Lower lobe of right lung (tissue), 2 donors: ENCODE measurements around the gene RNF149. TPM values are rescaled to one million over a fixed set of nuclear protein-coding genes. Genes with fewer than 3 reads are reported as not detected.
"Not testable (repeated sequence)": the region's sequence is repeated elsewhere in the genome, so short reads cannot be mapped to it uniquely, and the experiment has no call there.

Experiments used
- ATAC-seq, 2 donors: fragments of 200-7000 bp; cut with Tn5 transposase; one replicate each; pipeline ENCODE4 v1.9.1; 2020 to 2022; ENCODE audit warnings: mild to moderate bottlenecking in 2 of 2, moderate library complexity in 2 of 2
- DNase-seq: peaks from one replicate; pipeline ENCODE4 v3.0.0-alpha.2; 2020
- H3K27ac ChIP-seq: fragments of 200-600 bp; one replicate; pipeline ENCODE4 v1.8.0; 2022
- H3K27me3 ChIP-seq: fragments of 200-600 bp; one replicate; pipeline ENCODE4 v1.8.0; 2022; ENCODE audit warnings: low read depth
- H3K36me3 ChIP-seq: fragments of 200-600 bp; one replicate; pipeline ENCODE4 v1.8.0; 2022; ENCODE audit warnings: mild to moderate bottlenecking
- H3K4me1 ChIP-seq: fragments of 200-600 bp; one replicate; pipeline ENCODE4 v1.8.0; 2022
- H3K4me3 ChIP-seq: fragments of 200-600 bp; one replicate; pipeline ENCODE4 v1.8.0; 2022; ENCODE audit warnings: mild to moderate bottlenecking
- H3K9me3 ChIP-seq: fragments of 200-600 bp; one replicate; pipeline ENCODE4 v1.8.0; 2022
- CTCF ChIP-seq: fragments of 200-600 bp; IDR thresholded peaks from one replicate; pipeline ENCODE4 v1.8.0; 2022; ENCODE audit warnings: antibody characterized with exemption, mild to moderate bottlenecking
- intact Hi-C: fragments of 100-400 bp; cut with DNase I; formaldehyde crosslinking; loops from one replicate; pipeline ENCODE4 v1.11.0; 2022
- total RNA-seq: library from RNA; stranded (reverse); fragmentation: NEBNext Ultra II Directional; extraction: Animal tissue kit (Norgen Biotek cat#: 25700); gene quantifications from one replicate; pipeline ENCODE4 v1.2.1, GENCODE V29; 2021
- donor health status: DM: no; HTN: yes; CAD: no; lungs with severe emphysema.

Gene RNF149
- total RNA-seq, 1 donor from 2014 or later, result 158 TPM

- TF ChIP-seq CTCF, result no peak
- DNase-seq, result no peak
- H3K27me3 ChIP-seq, result no peaks in the 10 kb centered on the region
- H3K4me3 ChIP-seq, result no peak overlapping the region
- intact Hi-C loops, result no loop called here
- peaks cover 5% of the 10 kb centered on the region for H3K9me3 ChIP-seq
- H3K36me3 ChIP-seq, result no peaks in the 10 kb centered on the region
- H3K27ac ChIP-seq, result peak overlapping the region; percentile 63
- no peak for ATAC-seq
- peaks cover 40% of the 10 kb centered on the region for H3K4me1 ChIP-seq
Observed at GRCh38 chr2:101329026-101329425, 20.5 kb upstream of the RNF149 start.

- no peak for DNase-seq
- ATAC-seq, result peak; percentile 87 to 93
- Histone ChIP-seq H3K4me3 (no peak overlapping the region), H3K4me1 (peaks cover 40% of the 10 kb centered on the region), H3K27ac (peak overlapping the region; percentile 68), H3K27me3 (no peaks in the 10 kb centered on the region), H3K36me3 (no peaks in the 10 kb centered on the region), H3K9me3 (peaks cover 5% of the 10 kb centered on the region)
- no peak for TF ChIP-seq CTCF
- intact Hi-C loops, result no loop called here
Observed at GRCh38 chr2:101328474-101329007, 20.0 kb upstream of the RNF149 start.

GRCh38 chr2:101327863-101328394, 19.4 kb upstream of the RNF149 start:
- ATAC-seq (peak; percentile 45 to 73), DNase-seq (no peak)
- Histone ChIP-seq H3K36me3 (no peaks in the 10 kb centered on the region), H3K4me1 (peaks cover 40% of the 10 kb centered on the region), H3K27me3 (no peaks in the 10 kb centered on the region), H3K27ac (peak overlapping the region; percentile 68), H3K4me3 (no peak overlapping the region), H3K9me3 (peaks cover 5% of the 10 kb centered on the region)
- TF ChIP-seq CTCF, result no peak
- intact Hi-C loops, result no loop called here

- DNase-seq, result no peak
- intact Hi-C loops, result no loop called here
Observed at GRCh38 chr2:101325425-101325824, 16.9 kb upstream of the RNF149 start.

GRCh38 chr2:101316568-101316967, 8.1 kb upstream of the RNF149 start:
- H3K9me3 ChIP-seq, intact Hi-C loops, ATAC-seq, H3K27me3 ChIP-seq, H3K4me3 ChIP-seq, H3K36me3 ChIP-seq, H3K27ac ChIP-seq, DNase-seq, H3K4me1 ChIP-seq: not testable (repeated sequence)

More at GRCh38 chr2:101325425-101325824, 16.9 kb upstream of the RNF149 start:
- no peak for TF ChIP-seq CTCF
- Histone ChIP-seq H3K9me3 (peaks cover 5% of the 10 kb centered on the region), H3K4me3 (no peak overlapping the region), H3K27ac (no peak overlapping the region), H3K36me3 (no peaks in the 10 kb centered on the region), H3K27me3 (no peaks in the 10 kb centered on the region), H3K4me1 (peaks cover 32% of the 10 kb centered on the region)
- no peak for ATAC-seq

GRCh38 chr2:101311696-101312017, 3.2 kb upstream of the RNF149 start:
- peak overlapping the region; percentile 33 for H3K27ac ChIP-seq
- intact Hi-C loops, result no loop called here

More at GRCh38 chr2:101311696-101312017, 3.2 kb upstream of the RNF149 start:
- Histone ChIP-seq H3K36me3 (no peaks in the 10 kb centered on the region), H3K9me3 (no peaks in the 10 kb centered on the region), H3K27me3 (no peaks in the 10 kb centered on the region), H3K4me1 (peaks cover 17% of the 10 kb centered on the region), H3K4me3 (no peak overlapping the region)
- DNase-seq (no peak), ATAC-seq (no peak)
- no peak for TF ChIP-seq CTCF
